Activated CD8-positive, alpha-beta memory T cell treated with anti-CD3 and anti-CD28 coated beads for 36 hours (primary cell): ENCODE data around the gene UBR3. TPM values are rescaled to one million over a fixed set of nuclear protein-coding genes. Genes with fewer than 3 reads are reported as not detected.
"Not testable (repeated sequence)": the region's sequence is repeated elsewhere in the genome, so short reads cannot be mapped to it uniquely, and the experiment has no call there.

Experiments
- CTCF ChIA-PET: fragments of 350-600 bp; sonication (Branson Sonifier 250); formaldehyde crosslinking; loops from one replicate; lab custom pipeline; 2021; ENCODE audit warnings: antibody characterized with exemption; lab: Charles Lee
- POLR2A ChIA-PET: fragments of 350-600 bp; sonication (Branson Sonifier 250); formaldehyde crosslinking; loops from one replicate; lab custom pipeline; 2021; ENCODE audit warnings: antibody characterized with exemption; lab: Charles Lee
- total RNA-seq, 2 experiments: library from RNA; stranded (reverse); gene quantifications; one replicate each; pipeline ENCODE4 v1.2.3, GENCODE V29; 2021

Gene UBR3
- total RNA-seq, 2 experiments from 2014 or later: 19.5 to 23.8 TPM

- ChIA-PET POLR2A (no interaction called here), CTCF (no interaction called here)
Measured at GRCh38 chr2:170118641-170119040, 291.4 kb downstream of the UBR3 start.

- CTCF ChIA-PET, POLR2A ChIA-PET: not testable (repeated sequence)
Measured at GRCh38 chr2:170119326-170119725, 292.1 kb downstream of the UBR3 start.

GRCh38 chr2:170121689-170122088 lies 294.4 kb downstream of the UBR3 start:
- ChIA-PET POLR2A (no interaction called here), CTCF (no interaction called here)

- POLR2A ChIA-PET: no interaction called here
- CTCF ChIA-PET: no interaction called here
Measured at GRCh38 chr2:170122883-170123547, 295.8 kb downstream of the UBR3 start.

- ChIA-PET CTCF (no interaction called here), POLR2A (no interaction called here)
Measured at GRCh38 chr2:170123593-170123992, 296.3 kb downstream of the UBR3 start.

- POLR2A ChIA-PET: not testable (repeated sequence)
Measured at GRCh38 chr2:170126138-170126728, 299.0 kb downstream of the UBR3 start.

More at GRCh38 chr2:170126138-170126728, 299.0 kb downstream of the UBR3 start:
- CTCF ChIA-PET: not testable (repeated sequence)

Other genes starting within 250 kb of the UBR3 start
- gene PPIG, start 243.1 kb upstream of the UBR3 start, total RNA-seq: 10 to 100 TPM; 59.4 to 62.6 TPM
- under 1 TPM; 0.50 to 0.63 TPM for gene CFAP210, start 133.0 kb upstream of the UBR3 start, total RNA-seq
- 1 to 10 TPM; 5.0 to 5.4 TPM for gene PHOSPHO2, start 133.0 kb upstream of the UBR3 start, total RNA-seq
- gene KLHL23, start 93.6 kb upstream of the UBR3 start, total RNA-seq: 10 to 100 TPM; 14.6 to 15.2 TPM
- gene SSB, start 28.6 kb upstream of the UBR3 start, total RNA-seq: 100 to 1,000 TPM; 103 to 111 TPM
- gene METTL5, start 2.5 kb upstream of the UBR3 start, total RNA-seq: 100 to 1,000 TPM in 1 of 2 experiments, 10 to 100 TPM in 1; 89.7 to 102 TPM